Islet precursor cell (in vitro differentiated cells): ENCODE measurements around the gene IKZF3.
"Not testable (repeated sequence)": the region's sequence is repeated elsewhere in the genome, so short reads cannot be mapped to it uniquely, and the experiment has no call there.

ENCODE experiments used
- DNase-seq: peaks from one replicate; pipeline ENCODE4 v3.0.0-alpha.2; 2018

The IKZF3 gene

DNA sequence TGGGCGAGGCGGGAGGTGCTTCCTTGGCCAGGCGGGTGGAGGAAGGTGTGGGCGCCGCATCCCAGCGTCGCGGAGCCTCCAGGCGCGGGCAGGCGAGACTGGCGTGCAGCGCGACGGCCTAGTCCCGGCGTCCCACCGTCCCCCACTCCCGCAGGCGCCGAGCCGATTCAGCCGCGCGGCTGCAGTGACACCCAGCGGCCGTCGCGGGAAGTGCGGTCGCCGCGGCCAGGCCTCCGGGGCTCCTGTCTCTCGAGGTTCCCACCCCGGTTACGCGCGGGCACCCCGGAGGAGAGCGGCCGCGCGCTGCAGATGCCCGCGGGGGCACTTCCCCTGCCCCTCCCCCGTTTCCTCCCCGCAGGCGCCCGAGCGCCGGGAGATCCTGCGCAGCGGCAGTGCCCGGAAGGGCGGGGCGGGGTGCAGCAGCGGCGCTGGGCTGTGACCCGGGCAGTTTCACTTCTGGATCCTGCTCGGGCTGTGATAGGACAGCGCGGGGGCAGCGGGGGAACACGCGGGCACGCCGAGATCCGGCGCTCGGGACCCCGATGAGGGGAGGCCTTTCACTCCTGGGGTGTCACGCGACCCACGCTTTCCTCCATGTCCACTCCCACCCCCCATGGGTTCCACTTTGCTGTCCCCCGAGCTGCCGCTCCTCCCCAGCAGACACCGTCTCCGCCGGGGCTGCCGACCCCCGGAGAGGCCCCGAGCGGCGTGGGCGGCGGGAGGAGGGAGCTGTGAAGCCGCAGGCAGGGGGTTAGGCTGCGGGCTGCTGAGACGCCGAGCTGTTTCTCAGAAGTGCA lies 109.8 kb downstream of the IKZF3 start:
- peak; percentile 94 for DNase-seq

DNA sequence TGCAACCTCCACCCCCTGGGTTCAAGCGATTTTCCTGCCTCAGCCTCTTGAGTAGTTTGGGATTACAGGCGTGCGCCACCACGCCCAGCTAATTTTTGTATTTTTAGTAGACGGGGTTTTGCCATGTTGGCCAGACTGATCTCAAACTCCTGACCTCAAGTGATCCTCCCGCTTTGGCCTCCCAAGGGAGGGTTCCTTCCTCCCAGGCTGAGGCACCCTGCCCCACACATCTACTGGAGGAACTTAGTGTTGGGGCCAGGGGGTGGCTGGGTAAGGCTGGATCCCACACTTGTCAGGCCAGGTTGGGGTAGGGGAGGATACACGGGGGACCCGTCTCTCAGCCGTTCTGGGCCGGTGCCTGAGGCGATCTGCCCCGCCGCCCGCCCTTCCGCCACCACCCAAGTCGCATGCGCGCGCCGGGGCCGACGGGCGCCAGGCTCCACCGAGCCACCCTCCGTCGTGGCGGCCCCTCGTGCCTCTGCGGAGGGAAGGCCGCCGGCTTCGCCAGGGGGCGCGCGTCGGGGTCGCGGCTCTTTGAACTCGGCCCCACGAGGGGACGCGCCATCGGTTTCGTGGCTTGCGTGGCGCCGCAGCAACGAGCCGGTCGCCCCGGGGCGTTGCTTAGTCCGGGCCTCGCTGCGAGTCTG lies 110.5 kb downstream of the IKZF3 start:
- no peak for DNase-seq

DNA sequence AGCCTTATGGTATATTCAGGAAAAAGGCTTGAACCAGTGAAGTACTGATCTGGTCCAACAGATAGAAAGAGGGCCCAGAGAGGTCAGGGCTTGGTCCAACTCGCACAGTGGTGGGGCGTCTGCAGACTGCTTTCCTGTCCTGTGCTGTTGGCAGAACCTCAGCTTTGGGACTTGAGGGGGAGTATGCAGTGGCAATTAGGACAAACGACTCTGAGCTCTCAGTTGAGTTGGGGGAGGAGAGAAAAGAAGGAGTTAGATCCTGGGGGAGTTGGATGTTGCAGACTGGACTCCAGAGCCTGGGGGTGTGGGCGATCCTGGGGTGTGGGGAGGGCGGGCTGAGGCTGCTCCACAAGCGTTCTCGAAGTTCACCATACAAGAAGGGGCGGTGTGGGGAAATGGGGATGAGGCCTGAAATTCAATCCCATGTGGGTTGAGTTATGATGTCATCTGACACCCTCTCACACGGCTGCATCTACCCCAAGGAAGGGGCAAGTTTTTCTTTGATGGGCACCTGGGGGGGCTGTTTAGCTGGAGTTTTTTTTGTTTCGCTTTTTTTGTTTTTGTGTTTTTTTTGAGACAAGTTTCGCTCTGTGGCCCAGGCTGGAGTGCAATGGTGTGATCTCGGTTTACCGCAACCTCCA lies 111.8 kb downstream of the IKZF3 start:
- peak; percentile 55 for DNase-seq

GRCh38 chr17:39751637-39752036 lies 112.5 kb downstream of the IKZF3 start:
- DNase-seq: no peak

DNA sequence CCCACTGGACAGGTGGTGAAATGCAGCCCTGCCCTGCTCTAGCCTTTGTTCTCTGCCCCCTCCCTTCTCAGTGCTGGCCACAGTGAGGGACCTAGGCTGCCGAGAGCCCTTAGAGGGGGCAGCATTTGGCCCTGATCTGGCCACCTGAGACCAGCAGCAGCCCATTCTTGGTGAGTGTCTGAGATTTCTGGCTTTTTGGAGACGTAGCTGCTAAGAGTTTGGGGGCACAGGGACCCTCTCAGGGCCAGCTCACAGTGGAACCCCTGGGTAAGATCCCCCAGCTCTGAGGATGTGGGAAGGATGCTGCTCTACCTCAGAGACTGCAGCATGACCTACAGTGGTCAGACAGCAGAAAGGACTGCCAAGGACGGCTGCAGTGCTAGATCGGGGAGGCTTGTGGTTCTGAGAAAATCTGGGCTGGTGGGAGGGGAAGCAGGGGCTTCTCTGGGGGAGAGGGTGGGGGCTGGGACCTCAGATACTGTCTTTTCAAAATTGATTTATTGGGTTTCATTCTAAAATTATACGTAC lies 113.0 kb downstream of the IKZF3 start:
- DNase-seq: no peak

GRCh38 chr17:39750131-39751015 lies 113.7 kb downstream of the IKZF3 start:
- DNase-seq: peak; percentile 60

DNA sequence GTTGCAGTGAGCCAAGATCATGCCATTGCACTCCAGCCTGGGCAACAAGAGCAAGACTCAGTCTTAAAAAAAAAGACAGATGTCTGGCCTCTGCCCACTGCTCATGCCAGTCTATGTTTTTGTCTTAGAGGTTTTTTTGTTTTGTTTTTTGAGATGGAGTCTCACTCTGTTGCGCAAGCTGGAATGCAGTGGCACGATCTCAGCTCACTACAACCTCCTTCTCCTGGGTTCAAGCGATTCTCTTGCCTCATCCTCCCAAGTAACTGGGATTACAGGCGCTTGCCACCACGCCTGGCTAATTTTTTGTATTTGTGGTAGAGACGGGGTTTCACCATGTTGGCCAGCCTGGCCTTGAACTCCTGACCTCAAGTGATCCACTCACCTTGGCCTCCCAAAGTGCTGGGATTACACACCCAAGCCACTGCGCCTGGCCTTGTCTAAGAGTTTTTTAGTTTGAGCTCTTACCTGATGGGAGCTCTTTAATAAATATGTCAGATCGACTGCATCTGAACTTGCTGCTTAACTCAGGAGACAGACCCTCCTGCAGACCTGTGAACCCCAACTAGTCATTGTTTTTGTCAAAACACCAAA lies 115.6 kb downstream of the IKZF3 start:
- DNase-seq: not testable (repeated sequence)

DNA sequence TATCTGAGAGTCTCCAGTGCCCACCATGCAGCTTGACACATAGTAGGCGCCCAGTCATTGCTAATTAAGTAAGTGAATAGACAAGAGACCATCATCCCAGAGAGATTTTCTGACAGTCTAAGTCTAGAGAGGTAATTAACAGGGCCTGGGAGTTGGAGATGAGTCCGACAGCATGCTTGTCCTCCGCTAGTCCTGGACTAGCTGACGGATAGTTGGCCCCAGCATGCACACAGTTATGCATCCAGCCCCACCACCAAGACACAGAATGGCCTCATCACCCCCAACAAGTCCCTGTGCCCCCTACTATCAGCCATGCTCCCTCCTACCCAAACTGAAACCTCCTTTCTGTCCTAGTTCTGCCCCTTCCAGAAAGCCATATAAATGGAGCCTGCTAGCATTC lies 116.4 kb downstream of the IKZF3 start:
- no peak for DNase-seq

DNA sequence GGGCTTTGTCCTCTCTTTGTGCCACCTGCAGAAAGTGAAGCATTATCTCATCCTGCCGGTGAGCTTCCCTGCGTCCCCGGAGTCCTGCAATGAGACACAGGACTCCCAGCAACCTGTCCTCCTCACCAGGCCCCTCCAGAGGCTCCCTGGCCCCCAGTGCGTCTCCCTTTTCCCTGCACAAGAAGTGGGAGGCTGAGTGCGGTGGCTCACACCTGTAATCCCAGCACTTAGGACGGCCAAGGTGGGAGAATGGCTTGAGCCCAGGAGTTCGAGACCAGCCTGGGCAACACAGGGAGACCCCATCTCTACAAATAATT lies 118.0 kb downstream of the IKZF3 start:
- DNase-seq: no peak

DNA sequence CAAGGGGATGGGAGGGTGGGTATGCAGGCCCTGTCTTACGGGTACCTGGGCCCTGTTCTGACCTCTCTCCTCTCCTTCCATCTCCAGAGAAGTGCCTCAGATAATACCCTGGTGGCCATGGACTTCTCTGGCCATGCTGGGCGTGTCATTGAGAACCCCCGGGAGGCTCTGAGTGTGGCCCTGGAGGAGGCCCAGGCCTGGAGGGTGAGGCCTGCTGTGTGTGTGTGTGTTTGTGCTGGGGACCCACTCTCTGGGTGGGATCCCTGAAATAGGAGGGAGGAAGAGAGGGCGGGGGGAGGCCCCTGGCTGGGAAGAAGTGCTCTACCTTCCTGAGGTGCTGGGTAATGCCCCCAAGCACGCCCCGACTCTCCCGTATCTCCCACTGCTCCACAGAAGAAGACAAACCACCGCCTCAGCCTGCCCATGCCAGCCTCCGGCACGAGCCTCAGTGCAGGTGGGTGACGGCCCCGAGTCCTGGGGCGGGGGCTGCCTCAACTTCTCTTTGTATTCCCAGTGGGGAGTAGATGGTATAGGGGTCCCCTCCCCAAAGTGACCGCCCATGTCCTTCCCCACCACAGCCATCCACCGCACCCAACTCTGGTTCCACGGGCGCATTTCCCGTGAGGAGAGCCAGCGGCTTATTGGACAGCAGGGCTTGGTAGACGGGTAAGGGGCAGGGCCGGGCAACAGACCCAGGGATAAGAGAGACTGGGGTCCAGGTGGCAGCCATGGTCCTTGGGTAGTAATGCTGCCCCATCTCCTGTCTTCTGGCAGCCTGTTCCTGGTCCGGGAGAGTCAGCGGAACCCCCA lies 118.6 kb downstream of the IKZF3 start:
- no peak for DNase-seq

DNA sequence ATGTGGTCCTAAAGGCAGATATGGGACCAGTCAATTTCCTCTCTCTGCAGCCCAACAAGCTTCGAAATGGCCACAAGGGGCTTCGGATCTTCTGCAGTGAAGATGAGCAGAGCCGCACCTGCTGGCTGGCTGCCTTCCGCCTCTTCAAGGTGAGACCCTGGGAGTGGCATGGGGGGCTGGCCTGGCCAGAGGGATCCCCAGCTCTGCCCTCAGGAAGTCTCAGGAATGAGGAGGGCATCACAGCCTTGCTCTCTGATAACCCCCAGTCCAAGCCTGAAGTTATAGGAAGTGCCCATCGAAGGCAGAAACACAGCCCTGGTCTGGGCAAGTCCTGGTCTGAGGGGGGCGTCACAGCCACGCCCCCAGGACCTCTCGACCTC lies 119.3 kb downstream of the IKZF3 start:
- DNase-seq: no peak

GRCh38 chr17:39744075-39744835 lies 119.9 kb downstream of the IKZF3 start:
- no peak for DNase-seq

- no peak for DNase-seq
Measured at GRCh38 chr17:39742856-39743436, 121.2 kb downstream of the IKZF3 start.

DNA sequence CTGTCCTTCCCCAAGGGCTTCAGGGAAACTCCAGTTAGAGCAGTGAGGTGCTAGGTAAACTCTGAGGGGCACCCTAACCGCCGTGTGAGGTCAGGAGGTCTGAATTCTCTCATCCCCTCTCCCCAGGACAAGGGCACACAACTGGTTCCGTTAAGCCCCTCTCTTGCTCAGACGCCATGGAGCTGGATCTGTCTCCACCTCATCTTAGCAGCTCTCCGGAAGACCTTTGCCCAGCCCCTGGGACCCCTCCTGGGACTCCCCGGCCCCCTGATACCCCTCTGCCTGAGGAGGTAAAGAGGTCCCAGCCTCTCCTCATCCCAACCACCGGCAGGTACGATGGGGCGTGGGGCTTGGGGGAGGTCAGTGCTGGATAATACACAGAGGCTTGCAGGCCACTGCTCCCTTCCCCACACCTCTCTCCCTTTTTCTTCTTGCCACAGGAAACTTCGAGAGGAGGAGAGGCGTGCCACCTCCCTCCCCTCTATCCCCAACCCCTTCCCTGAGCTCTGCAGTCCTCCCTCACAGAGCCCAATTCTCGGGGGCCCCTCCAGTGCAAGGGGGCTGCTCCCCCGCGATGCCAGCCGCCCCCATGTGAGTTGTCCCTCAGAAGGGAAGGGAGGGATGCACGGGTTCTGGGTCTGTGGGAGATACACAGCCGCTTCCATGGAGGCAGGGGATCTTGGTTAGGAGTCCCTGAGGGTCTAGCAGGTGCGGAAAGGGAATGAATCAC lies 121.8 kb downstream of the IKZF3 start:
- DNase-seq: no peak

DNA sequence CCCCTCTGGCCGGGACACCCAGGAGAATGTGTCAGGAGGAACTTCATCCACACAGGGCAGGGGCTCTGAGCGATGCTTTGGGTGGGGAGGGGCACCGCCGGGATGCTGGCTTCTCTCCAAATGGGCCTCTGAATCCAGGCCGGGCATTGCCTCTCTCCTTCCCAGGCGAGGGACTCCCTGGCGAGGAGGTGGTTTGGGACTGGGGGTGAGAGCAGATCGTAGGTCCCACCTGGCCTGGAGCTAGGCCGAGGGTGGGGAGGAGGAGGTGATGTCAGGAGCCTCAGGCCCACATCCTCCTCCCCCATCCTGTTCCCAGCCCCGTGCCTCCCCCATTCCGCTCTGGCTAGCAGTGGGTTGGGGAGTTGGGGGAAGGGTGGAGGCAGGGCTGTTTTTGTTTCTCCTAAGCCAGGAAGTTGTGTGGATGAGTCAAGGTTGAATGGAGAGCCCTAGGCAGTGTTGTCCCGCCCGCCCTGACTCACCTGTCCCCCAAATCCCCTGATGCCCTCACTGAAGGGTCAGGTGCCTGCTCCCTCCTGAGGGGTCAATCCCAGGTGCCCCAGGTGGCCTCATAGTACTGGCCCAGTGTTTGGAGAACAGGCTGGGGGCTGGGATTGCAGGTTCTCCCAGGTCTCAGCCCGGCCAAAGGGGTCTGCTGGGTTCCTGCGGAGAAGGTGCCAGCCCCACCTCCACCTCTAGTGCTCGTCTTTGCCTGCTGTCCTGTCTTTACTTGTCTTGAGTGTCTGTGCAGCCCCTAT lies 123.6 kb downstream of the IKZF3 start:
- DNase-seq: peak; percentile 95

DNA sequence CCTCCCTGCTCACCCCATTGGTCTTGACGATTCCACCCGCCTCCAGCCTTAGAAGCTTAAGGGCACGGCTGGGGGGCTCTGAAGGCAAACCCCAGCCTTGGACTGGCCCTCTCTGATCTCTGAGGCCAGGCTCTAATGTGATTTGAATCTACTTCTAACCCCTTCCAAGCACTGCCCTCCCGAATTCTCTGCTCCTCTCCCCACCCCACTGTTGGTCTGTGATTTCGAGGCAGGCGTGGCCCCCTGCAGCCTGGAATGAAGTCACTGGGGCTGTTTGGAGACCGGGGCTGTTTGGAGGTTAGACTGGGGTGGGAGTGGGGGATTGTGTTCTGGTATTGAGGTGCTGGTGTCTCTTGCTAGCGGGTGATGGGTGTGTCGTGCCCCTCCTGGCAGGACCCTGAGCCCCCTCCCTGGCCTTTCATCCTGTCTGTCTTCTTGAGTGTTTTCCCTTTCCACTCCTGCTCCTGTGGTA lies 124.2 kb downstream of the IKZF3 start:
- peak; percentile 81 for DNase-seq

DNA sequence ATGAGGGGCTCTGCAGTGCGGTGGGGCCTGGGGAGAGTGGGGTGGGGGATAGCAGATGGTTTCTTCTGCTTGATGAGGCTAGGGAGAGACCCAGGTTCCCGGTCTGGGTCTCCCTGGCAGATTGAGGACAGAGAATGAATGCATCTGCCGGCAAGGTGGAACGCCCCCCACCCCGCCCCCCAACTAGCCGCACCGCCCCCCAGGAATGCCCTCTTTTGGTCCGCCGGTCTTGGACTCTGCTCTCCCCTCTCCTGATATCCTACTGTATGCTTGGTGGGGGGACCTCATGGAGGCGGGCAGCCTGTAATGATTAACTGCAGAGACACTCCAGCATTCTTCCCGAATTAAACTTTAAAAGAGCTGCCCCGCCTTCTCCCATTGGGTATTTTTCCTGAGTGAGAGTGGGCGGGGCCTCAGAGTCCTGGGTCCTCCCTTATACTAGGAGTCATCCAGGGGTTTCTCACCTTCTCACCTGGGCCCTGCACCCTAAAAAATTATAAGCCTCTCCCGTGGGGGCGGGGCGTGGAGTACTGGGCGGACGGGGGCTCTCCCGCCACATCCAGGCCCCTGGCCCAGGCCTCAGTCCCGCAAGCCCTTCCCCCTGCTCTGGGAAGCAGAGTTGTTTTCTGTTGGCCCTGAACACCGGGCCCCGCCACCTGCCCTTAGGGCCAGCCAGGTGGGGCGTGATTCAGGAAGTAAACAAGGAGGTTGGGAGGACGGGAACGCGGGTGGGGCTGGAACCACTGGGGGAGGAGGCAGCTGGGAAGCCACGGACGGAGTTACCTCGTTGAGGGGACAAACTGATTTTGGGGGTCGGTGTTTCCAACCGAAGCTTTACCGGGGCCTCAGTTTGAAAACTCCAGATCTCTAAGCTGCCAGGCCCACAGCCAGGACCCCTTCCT lies 124.9 kb downstream of the IKZF3 start:
- DNase-seq: peak; percentile 93

- peak; percentile 87 for DNase-seq
Measured at GRCh38 chr17:39738568-39738901, 125.6 kb downstream of the IKZF3 start.
